Ishikawa (cell line): ENCODE data around the gene TRIM71.

Experiments used
- CREB1 ChIP-seq: IDR thresholded peaks from 2 replicates; pipeline ENCODE4 v1.6.1; 2012; ENCODE audit warnings: low read depth
- EP300 ChIP-seq: IDR thresholded peaks from 2 replicates; pipeline ENCODE4 v1.6.1; 2012; ENCODE audit warnings: borderline replicate concordance
- FOXM1 ChIP-seq: IDR thresholded peaks from 2 replicates; pipeline ENCODE4 v1.6.1; 2012; ENCODE audit warnings: low read depth, borderline replicate concordance
- NFIC ChIP-seq: IDR thresholded peaks from 2 replicates; pipeline ENCODE4 v1.6.1; 2012
- RAD21 ChIP-seq: IDR thresholded peaks from 2 replicates; pipeline ENCODE4 v1.6.1; 2012; ENCODE audit warnings: low read depth
- TAF1 ChIP-seq: IDR thresholded peaks from 2 replicates; pipeline ENCODE4 v1.6.1; 2012; ENCODE audit warnings: low read depth, mild to moderate bottlenecking
- TEAD4 ChIP-seq: IDR thresholded peaks from 2 replicates; pipeline ENCODE4 v1.6.1; 2012
- USF1 ChIP-seq: IDR thresholded peaks from 2 replicates; pipeline ENCODE4 v1.6.1; 2012
- YY1 ChIP-seq: IDR thresholded peaks from 2 replicates; pipeline ENCODE4 v1.6.1; 2012; ENCODE audit warnings: low read depth
- TF ChIP-seq, protein P1 (sequence below): IDR thresholded peaks from 2 replicates; pipeline ENCODE4 v1.6.1; 2012
- TF ChIP-seq, protein P2 (sequence below): IDR thresholded peaks from 2 replicates; pipeline ENCODE4 v1.6.1; 2012; ENCODE audit warnings: low read depth, mild to moderate bottlenecking

- TF ChIP-seq, protein P1, sequence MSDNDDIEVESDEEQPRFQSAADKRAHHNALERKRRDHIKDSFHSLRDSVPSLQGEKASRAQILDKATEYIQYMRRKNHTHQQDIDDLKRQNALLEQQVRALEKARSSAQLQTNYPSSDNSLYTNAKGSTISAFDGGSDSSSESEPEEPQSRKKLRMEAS: no peak
- no peak for TF ChIP-seq YY1
- TF ChIP-seq FOXM1: no peak
- TF ChIP-seq, protein P2, sequence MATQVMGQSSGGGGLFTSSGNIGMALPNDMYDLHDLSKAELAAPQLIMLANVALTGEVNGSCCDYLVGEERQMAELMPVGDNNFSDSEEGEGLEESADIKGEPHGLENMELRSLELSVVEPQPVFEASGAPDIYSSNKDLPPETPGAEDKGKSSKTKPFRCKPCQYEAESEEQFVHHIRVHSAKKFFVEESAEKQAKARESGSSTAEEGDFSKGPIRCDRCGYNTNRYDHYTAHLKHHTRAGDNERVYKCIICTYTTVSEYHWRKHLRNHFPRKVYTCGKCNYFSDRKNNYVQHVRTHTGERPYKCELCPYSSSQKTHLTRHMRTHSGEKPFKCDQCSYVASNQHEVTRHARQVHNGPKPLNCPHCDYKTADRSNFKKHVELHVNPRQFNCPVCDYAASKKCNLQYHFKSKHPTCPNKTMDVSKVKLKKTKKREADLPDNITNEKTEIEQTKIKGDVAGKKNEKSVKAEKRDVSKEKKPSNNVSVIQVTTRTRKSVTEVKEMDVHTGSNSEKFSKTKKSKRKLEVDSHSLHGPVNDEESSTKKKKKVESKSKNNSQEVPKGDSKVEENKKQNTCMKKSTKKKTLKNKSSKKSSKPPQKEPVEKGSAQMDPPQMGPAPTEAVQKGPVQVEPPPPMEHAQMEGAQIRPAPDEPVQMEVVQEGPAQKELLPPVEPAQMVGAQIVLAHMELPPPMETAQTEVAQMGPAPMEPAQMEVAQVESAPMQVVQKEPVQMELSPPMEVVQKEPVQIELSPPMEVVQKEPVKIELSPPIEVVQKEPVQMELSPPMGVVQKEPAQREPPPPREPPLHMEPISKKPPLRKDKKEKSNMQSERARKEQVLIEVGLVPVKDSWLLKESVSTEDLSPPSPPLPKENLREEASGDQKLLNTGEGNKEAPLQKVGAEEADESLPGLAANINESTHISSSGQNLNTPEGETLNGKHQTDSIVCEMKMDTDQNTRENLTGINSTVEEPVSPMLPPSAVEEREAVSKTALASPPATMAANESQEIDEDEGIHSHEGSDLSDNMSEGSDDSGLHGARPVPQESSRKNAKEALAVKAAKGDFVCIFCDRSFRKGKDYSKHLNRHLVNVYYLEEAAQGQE: no peak
- TF ChIP-seq TAF1: no peak
- TF ChIP-seq TEAD4: no peak
- no peak for TF ChIP-seq EP300
- no peak for TF ChIP-seq NFIC
- TF ChIP-seq RAD21: no peak
- TF ChIP-seq USF1: no peak
- TF ChIP-seq CREB1: no peak
These were observed 72.9 kb downstream of the TRIM71 start for GRCh38 chr3:32890420-32891276.
